ENCODE results near the gene FGF18. TPM values are rescaled to one million over a fixed set of nuclear protein-coding genes. Genes with fewer than 3 reads are reported as not detected.

Gene FGF18
- total and polyA plus RNA-seq, 9 of the 15 experiments (the other 6 are each of a cell fraction or from before 2014, with no cell fraction given) = 0.05 to 0.18 (median 0.11) TPM; not detected in 6

DNA sequence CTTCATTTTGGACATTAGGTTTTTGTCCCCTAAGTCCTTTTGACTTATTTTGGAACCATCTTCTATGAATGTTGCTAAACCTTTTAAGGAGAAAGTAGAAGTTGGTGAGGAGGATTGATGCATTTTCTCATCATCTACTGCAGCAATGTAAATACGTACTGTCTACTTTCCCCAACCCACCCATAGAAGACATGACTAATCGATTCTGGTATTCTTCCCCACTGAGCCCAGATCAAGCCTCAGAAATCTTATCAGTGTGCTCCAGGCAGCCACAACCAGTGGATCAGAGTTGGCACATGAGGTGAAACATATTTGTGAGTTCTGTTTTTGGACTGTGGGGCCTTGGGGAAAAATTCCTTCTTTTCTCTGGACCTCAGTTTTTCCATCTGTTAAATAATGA lies 57.7 kb downstream of the FGF18 start (continued):
- TF ChIP-seq CHD1 (IDR thresholded peaks at IDR 0.05; ENCODE audit: low read length) = no peak
- TF ChIP-seq ZNF695 (CRISPR knock-in tag; IDR thresholded peaks at IDR 0.05) = no peak
- no peak for TF ChIP-seq ZNF263 (CRISPR knock-in tag; IDR thresholded peaks at IDR 0.05; ENCODE audit: borderline replicate concordance)
- no peak for TF ChIP-seq ZBTB8A (IDR thresholded peaks at IDR 0.05; ENCODE audit: partially characterized antibody)
- TF ChIP-seq CBX1 (IDR thresholded peaks at IDR 0.05; ENCODE audit: low read depth) = no peak
- no peak for TF ChIP-seq CTCFL (IDR thresholded peaks at IDR 0.05; ENCODE audit: borderline replicate concordance, insufficient read depth, low read depth, low read length, poor library complexity, severe bottlenecking)
- TF ChIP-seq, protein P1, sequence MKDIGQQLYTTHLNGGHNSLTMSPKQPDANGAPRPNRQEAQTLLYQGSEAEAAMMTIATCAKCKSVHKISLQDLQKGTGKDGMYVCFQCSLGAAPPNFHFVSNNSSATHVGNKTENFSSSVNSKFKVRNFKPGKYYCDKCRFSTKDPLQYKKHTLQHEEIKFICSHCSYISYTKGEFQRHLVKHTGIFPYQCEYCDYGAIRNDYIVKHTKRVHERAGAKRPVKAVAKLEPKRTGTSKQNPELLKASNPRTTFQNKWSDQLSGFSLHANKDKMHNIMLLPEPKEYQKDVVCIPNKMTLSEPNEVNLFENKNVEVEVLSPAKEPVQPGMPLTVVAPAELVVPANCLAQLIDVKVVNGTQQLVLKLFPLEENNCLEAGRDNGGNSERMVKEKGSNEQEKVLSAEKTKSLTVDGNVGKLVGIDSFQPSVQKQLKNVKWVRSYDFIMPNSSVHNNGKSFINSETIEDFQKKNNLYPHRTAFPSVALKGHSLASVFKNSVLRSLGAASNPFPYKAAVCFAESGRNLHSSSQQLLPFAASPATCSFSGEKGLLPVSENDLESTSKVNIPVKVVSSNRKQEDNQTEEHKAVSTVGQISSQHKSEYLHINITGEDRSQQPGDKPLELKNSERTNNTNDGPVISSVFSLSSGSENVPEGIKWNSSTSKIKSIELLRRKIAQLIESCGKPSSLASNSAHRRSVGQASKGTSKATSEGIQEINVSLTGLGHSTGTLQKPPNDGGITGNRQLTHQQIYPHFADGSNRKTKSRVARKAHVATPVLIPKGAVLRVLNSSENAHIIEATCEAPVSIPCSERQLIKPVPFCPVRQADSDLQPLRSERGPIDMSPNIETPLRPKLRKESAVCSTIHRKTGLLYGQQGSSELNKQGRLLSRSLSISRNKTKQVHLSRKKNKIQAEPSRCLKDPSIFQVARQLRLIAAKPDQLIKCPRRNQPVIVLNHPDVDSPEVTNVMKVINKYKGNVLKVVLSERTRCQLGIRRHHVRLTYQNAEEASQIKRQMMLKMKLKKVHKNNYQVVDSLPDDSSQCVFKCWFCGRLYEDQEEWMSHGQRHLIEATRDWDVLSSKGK (CRISPR knock-in tag; IDR thresholded peaks at IDR 0.05) = no peak
- TF ChIP-seq PPARD (CRISPR knock-in tag; IDR thresholded peaks at IDR 0.05) = no peak
- TF ChIP-seq SRSF7 (optimal IDR thresholded peaks at IDR 0.05; ENCODE audit: low read depth, low read length) = no peak
- TF ChIP-seq CREBBP (IDR thresholded peaks at IDR 0.05; ENCODE audit: low read depth, low read length) = no peak
- TF ChIP-seq ZNF212 (CRISPR knock-in tag; IDR thresholded peaks at IDR 0.05) = no peak
- TF ChIP-seq, protein P2, sequence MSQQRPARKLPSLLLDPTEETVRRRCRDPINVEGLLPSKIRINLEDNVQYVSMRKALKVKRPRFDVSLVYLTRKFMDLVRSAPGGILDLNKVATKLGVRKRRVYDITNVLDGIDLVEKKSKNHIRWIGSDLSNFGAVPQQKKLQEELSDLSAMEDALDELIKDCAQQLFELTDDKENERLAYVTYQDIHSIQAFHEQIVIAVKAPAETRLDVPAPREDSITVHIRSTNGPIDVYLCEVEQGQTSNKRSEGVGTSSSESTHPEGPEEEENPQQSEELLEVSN (IDR thresholded peaks at IDR 0.05; ENCODE audit: borderline replicate concordance in 1 of 2, extremely low read depth in 1 of 2, insufficient read depth in 1 of 2, insufficient read length in 1 of 2, low read depth in 1 of 2, low read length in 1 of 2, poor library complexity in 1 of 2, severe bottlenecking in 1 of 2) = no peak
- TF ChIP-seq DACH1 (IDR thresholded peaks at IDR 0.05; ENCODE audit: partially characterized antibody) = no peak
